Naive thymus-derived CD8-positive, alpha-beta T cell (primary cell): ENCODE measurements around the gene AFAP1. TPM values are rescaled to one million over a fixed set of nuclear protein-coding genes. Genes with fewer than 3 reads are reported as not detected.

Experiments
- ATAC-seq, 2 donors: fragments of 150-1000 bp; cut with Tn5 transposase in 1 of 2; sonication (Bioruptor Pico), chemical (Tn5 transposase) in 1 of 2; 1 replicate in 1 of 2; 2 replicates in 1 of 2; pipeline ENCODE4 v1.10.0; 2021; ENCODE audit warnings: mild to moderate bottlenecking in 2 of 2, moderate library complexity in 2 of 2
- POLR2A ChIA-PET: fragments of 350-600 bp; sonication (Branson Sonifier 250); formaldehyde crosslinking; loops from one replicate; lab custom pipeline; 2021; ENCODE audit warnings: antibody characterized with exemption; lab: Charles Lee
- DNase-seq, 10 donors: peaks; one replicate each; pipeline versions ENCODE4 v3.0.0 to v3.0.0-alpha.2; 2020 to 2022
- H3K27ac Mint-ChIP-seq, 10 donors: one replicate each; pipeline ENCODE4 v1.8.0; 2020 to 2022; ENCODE audit warnings: mild to moderate bottlenecking in 10 of 10, mixed read lengths in 10 of 10, moderate library complexity in 4 of 10, inconsistent platforms in 1 of 10
- H3K27me3 Mint-ChIP-seq, 5 donors: one replicate each; pipeline ENCODE4 v1.8.0; 2021 to 2022; ENCODE audit warnings: mixed read lengths in 5 of 5
- H3K36me3 Mint-ChIP-seq, 3 donors: one replicate each; pipeline ENCODE4 v1.8.0; 2020 to 2022; ENCODE audit warnings: mixed read lengths in 3 of 3, mild to moderate bottlenecking in 2 of 3, inconsistent platforms in 1 of 3
- H3K4me1 Mint-ChIP-seq, 4 donors: one replicate each; pipeline ENCODE4 v1.8.0; 2021 to 2022; ENCODE audit warnings: mixed read lengths in 4 of 4
- H3K4me3 Mint-ChIP-seq, 10 donors: one replicate each; pipeline ENCODE4 v1.8.0; 2020 to 2022; ENCODE audit warnings: mild to moderate bottlenecking in 10 of 10, mixed read lengths in 10 of 10, moderate library complexity in 6 of 10, inconsistent platforms in 1 of 10
- H3K9me3 Mint-ChIP-seq, 9 donors: one replicate each; pipeline ENCODE4 v1.8.0; 2020 to 2022; ENCODE audit warnings: mixed read lengths in 9 of 9, mild to moderate bottlenecking in 3 of 9, inconsistent platforms in 1 of 9, moderate library complexity in 1 of 9
- polyA plus RNA-seq, 3 donors: library from polyadenylated mRNA; unstranded; fragments of 300-500 nt; fragmentation: Illumina TruSeq; gene quantifications; one replicate each; pipeline ENCODE4 v1.2.3, GENCODE V29; 2021
- total RNA-seq, 8 experiments: library from RNA in 2 of 8; stranded (reverse) in 2 of 8; gene quantifications; one replicate each; pipeline ENCODE4 v1.2.3 and lab custom pipeline; 2021 to 2026

The AFAP1 gene
- total and polyA plus RNA-seq, 5 experiments from 2014 or later = 0.90 to 7.6 (median 3.3) TPM

- Mint-ChIP-seq H3K36me3 (peaks cover 0 to 5% (median 0%) of the 10 kb centered on the region in 3 donors), H3K27me3 (peaks cover 0 to 8% (median 0%) of the 10 kb centered on the region in 5 donors), H3K4me1 (peaks cover 0 to 31% (median 14%) of the 10 kb centered on the region in 4 donors), H3K4me3 (no peak overlapping the region), H3K27ac (peak overlapping the region in 1 of 10 donors; percentile 64), H3K9me3 (peaks cover 0 to 6% (median under 1%) of the 10 kb centered on the region in 9 donors)
- ATAC-seq = no peak
- DNase-seq = no peak
- POLR2A ChIA-PET = no interaction called here
These were observed 45.5 kb downstream of the AFAP1 start for GRCh38 chr4:7894098-7894676.

DNA sequence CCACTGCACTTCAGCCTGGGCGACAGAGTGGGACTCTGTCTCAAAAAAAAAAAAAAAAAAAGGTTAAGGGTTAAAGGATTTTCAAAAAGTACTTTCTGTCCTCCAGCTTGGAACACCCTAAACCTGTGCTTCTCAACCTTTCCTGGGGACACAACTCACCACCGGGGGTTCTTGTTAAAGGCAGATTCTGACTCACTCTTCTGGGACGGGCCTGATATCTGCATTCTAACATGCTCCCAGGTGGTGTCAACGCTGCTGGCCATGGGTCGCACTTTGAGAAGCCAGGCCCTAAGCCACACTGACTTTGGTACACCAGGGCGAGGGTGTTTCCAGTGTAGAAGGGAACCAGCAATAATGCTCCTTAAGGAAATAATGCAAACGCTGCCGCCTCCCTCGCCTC is 46.1 kb downstream of the AFAP1 start:
- Mint-ChIP-seq H3K4me3 (no peak overlapping the region), H3K4me1 (peaks cover 0 to 31% (median 14%) of the 10 kb centered on the region in 4 donors), H3K9me3 (peaks cover 0 to 11% (median 2%) of the 10 kb centered on the region in 9 donors), H3K36me3 (peaks cover 0 to 6% (median under 1%) of the 10 kb centered on the region in 3 donors), H3K27me3 (peaks cover 0 to 6% (median 0%) of the 10 kb centered on the region in 5 donors), H3K27ac (no peak overlapping the region)
- no peak for ATAC-seq
- POLR2A ChIA-PET = no interaction called here
- no peak for DNase-seq

- ATAC-seq (no peak), DNase-seq (no peak)
- POLR2A ChIA-PET = no interaction called here
- Mint-ChIP-seq H3K27me3 (peaks cover 0 to 3% (median 0%) of the 10 kb centered on the region in 5 donors), H3K9me3 (peaks cover 4 to 18% (median 10%) of the 10 kb centered on the region in 9 donors), H3K4me1 (peaks cover 0 to 31% (median 13%) of the 10 kb centered on the region in 4 donors), H3K4me3 (no peak overlapping the region), H3K36me3 (peaks cover 2 to 10% (median 7%) of the 10 kb centered on the region in 3 donors), H3K27ac (peak overlapping the region in 1 of 10 donors; percentile 31)
These were observed 47.2 kb downstream of the AFAP1 start for GRCh38 chr4:7892212-7893019.

DNA sequence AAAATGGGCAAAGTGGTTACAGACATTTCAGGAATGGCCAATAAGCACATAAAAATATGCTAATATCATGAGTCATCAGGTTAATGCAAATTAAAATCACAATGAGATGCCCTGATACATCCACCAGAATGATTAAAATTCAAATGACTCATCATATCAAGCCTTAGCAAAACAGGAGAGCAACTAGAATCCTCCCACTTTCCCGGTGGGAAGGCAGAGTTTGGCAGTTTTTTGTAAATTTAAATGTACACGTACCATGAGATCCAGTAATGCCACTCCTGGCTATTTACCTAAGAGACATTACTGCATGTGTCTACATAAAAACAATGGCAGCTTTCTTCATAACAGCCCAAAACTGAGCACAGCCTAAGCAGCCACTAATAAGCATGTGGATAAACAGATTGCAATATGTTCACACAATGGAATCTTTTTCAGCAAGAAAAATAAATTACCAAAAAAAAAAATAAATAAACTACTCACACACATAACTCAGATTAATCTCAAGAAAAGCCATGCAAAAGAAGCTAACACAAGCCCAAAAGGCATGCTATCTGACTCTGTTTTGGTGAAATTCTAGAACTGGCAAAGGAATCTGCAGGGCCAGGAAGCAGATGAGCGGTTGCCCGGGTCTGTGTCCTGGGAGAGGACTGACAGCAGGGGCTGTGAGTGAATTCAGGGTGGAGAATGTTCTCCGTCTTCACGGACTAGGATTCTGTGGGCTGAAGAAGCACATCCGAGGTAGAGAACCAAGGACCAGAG is 48.8 kb downstream of the AFAP1 start:
- H3K36me3 Mint-ChIP-seq = peaks cover 2 to 12% (median 8%) of the 10 kb centered on the region in 3 donors
- peaks cover 0 to 30% (median 13%) of the 10 kb centered on the region in 4 donors for H3K4me1 Mint-ChIP-seq
- ATAC-seq = no peak
- no peak for DNase-seq
- peaks cover 0 to 2% (median 0%) of the 10 kb centered on the region in 5 donors for H3K27me3 Mint-ChIP-seq
- peaks cover 4 to 22% (median 10%) of the 10 kb centered on the region in 9 donors for H3K9me3 Mint-ChIP-seq
- peak overlapping the region in 2 of 10 donors; percentile 37 to 72 for H3K27ac Mint-ChIP-seq
- POLR2A ChIA-PET = no interaction called here
- no peak overlapping the region for H3K4me3 Mint-ChIP-seq

GRCh38 chr4:7887436-7887835 is 52.2 kb downstream of the AFAP1 start:
- Mint-ChIP-seq H3K9me3 (peaks cover 2 to 22% (median 10%) of the 10 kb centered on the region in 9 donors), H3K4me1 (peaks cover 0 to 25% (median 16%) of the 10 kb centered on the region in 4 donors), H3K4me3 (no peak overlapping the region), H3K36me3 (peaks cover 2 to 12% (median 5%) of the 10 kb centered on the region in 3 donors), H3K27me3 (peaks cover 0 to 6% (median 0%) of the 10 kb centered on the region in 5 donors), H3K27ac (no peak overlapping the region)
- DNase-seq (no peak), ATAC-seq (no peak)
- POLR2A ChIA-PET = interaction anchor here (0.7 kb wide), 1 partner anchor 9 kb away, joined by 3 read pairs; no protein-coding TSS in a partner anchor

DNA sequence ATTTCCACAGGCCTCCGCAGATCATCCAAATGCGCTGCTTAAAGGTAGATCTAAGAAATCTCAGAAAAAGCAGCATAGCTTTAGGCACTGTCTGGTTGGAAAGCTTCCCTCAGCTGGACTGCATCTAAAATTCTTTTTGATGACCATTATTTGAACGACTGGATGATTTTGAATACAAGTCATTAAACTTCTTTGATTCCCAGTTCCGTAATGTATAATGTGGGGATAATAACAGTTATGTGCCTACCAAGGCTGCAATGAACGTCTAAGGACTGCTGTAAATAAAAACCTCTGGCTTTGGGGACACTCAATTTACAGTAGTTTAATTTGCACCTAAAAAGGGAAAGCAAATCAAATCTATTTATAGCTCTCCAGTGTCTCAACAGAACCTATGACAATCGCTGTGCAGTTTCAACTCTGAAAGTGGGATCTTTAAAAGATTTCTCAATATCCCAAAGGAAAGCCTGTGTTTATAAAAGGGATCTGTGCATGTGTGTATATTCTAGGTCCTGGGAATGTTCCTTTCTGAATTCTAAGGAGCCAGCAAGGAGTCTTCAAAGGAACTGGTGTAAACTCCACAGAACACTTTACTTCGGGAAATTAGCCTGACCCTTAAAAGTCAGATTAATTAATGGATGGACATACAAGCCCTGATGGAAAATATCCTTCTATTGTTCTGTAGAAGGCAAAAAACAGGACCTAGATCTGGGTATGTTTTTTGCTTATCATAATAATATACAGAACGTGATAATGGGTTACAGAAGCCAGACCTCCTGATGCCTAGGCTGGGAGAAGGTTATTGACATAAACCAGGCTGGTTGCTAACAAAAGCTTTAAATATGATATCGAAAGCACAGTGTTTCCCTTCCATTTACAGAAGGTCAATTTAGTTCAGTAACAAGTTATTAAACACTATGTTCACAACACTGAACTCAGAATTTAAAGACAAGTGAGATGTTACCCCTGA is 53.4 kb downstream of the AFAP1 start:
- POLR2A ChIA-PET = no interaction called here

DNA sequence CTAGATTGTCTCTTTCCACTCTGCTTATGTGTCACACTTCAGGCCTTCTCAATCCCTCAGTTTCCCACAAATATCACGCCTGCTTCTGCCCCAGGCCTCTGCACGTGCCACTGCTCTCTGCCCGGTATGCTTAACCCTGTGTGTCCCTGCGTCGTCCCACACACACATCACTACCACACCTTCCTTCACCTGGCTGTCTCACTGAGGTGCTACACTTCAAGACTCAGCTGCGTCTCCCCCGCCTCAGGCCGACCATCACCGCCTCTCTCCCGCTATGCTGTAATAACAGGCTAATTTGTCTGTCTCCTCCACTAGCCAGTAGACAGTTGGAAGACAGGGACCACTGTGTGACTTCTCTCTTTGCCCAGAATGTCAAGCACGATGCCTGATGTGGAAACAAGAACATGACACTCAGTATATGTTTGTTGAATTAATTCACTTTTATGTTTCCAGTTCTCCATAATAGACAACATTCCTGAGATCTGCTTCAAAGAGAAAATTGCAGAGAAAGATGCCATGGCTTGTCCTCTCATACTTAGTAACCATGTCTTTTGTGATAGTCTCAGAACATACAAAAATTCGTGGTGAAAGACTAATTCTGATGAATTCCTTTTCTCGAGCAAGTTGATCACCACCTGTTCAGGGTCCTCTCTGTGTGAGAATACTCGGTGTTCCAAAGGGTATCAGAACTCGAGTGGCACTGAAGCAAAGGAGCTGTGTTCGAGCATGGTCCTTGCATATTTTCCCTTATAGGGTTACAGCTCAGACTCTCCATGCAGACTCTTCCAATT is 54.2 kb downstream of the AFAP1 start:
- Mint-ChIP-seq H3K4me1 (peaks cover 5 to 26% (median 21%) of the 10 kb centered on the region in 4 donors), H3K4me3 (no peak overlapping the region), H3K27ac (peak overlapping the region in 2 of 10 donors; percentile 39 to 40), H3K36me3 (peaks cover 2 to 12% (median 5%) of the 10 kb centered on the region in 3 donors), H3K9me3 (peaks cover 2 to 22% (median 10%) of the 10 kb centered on the region in 9 donors), H3K27me3 (peaks cover 0 to 6% (median 0%) of the 10 kb centered on the region in 5 donors)
- no peak for DNase-seq
- POLR2A ChIA-PET = no interaction called here
- no peak for ATAC-seq

More for the DNA sequence above, 53.4 kb downstream of the AFAP1 start:
- H3K9me3 Mint-ChIP-seq = peaks cover 2 to 22% (median 10%) of the 10 kb centered on the region in 9 donors
- no peak overlapping the region for H3K4me3 Mint-ChIP-seq
- no peak overlapping the region for H3K27ac Mint-ChIP-seq
- H3K36me3 Mint-ChIP-seq = peaks cover 2 to 12% (median 5%) of the 10 kb centered on the region in 3 donors
- H3K27me3 Mint-ChIP-seq = peaks cover 0 to 6% (median 0%) of the 10 kb centered on the region in 5 donors
- DNase-seq (no peak), ATAC-seq (no peak)
- H3K4me1 Mint-ChIP-seq = peaks cover 0 to 22% (median 16%) of the 10 kb centered on the region in 4 donors

GRCh38 chr4:7880683-7881082 is 59.0 kb downstream of the AFAP1 start:
- POLR2A ChIA-PET = no interaction called here
- Mint-ChIP-seq H3K27me3 (peaks cover 0 to 4% (median 0%) of the 10 kb centered on the region in 5 donors), H3K9me3 (no peaks in the 10 kb centered on the region), H3K36me3 (no peaks in the 10 kb centered on the region), H3K4me3 (no peak overlapping the region), H3K4me1 (peaks cover 21 to 50% (median 37%) of the 10 kb centered on the region in 4 donors), H3K27ac (peak overlapping the region in 2 of 10 donors; percentile 38 to 84)
- DNase-seq (no peak), ATAC-seq (peak in 1 of 2 donors; percentile 37)

GRCh38 chr4:7879127-7879526 is 60.5 kb downstream of the AFAP1 start:
- POLR2A ChIA-PET = interaction anchor here (0.6 kb wide), 1 partner anchor 9 kb away, joined by 3 read pairs; no protein-coding TSS in a partner anchor
- H3K4me3 Mint-ChIP-seq = no peak overlapping the region
- H3K9me3 Mint-ChIP-seq = no peaks in the 10 kb centered on the region
- no peak for DNase-seq
- no peak overlapping the region for H3K27ac Mint-ChIP-seq
- ATAC-seq = no peak
- peaks cover 23 to 51% (median 36%) of the 10 kb centered on the region in 4 donors for H3K4me1 Mint-ChIP-seq
- no peaks in the 10 kb centered on the region for H3K36me3 Mint-ChIP-seq
- H3K27me3 Mint-ChIP-seq = peaks cover 0 to 2% (median 0%) of the 10 kb centered on the region in 5 donors

- Mint-ChIP-seq H3K4me3 (no peak overlapping the region), H3K27ac (peak overlapping the region in 1 of 10 donors; percentile 6), H3K9me3 (no peaks in the 10 kb centered on the region), H3K27me3 (peaks cover 0 to 2% (median 0%) of the 10 kb centered on the region in 5 donors), H3K4me1 (peaks cover 25 to 56% (median 37%) of the 10 kb centered on the region in 4 donors), H3K36me3 (no peaks in the 10 kb centered on the region)
- DNase-seq = no peak
- POLR2A ChIA-PET = interaction anchor here (0.9 kb wide), 1 partner anchor 13 kb away, joined by 3 read pairs; no protein-coding TSS in a partner anchor
- ATAC-seq = no peak
These were observed 61.3 kb downstream of the AFAP1 start for GRCh38 chr4:7878323-7878722.
